ENCODE measurements around the gene VASH1.

The VASH1 gene

GRCh38 chr14:76832503-76832988 is 71.3 kb downstream of the VASH1 start:
- DNase-seq (ENCODE audit: low spot score), result no peak
